Measurements from ENCODE around the gene RNF152.

The RNF152 gene

GRCh38 chr18:61893971-61894750, 1.4 kb upstream of the RNF152 start:
- peak; percentile 32 for DNase-seq

- DNase-seq = no peak
These were observed 633 bp upstream of the RNF152 start for GRCh38 chr18:61893309-61893970.

- DNase-seq = no peak
These were observed 913 bp downstream of the RNF152 start for GRCh38 chr18:61891894-61892293.

- DNase-seq = peak; percentile 87
These were observed 1.5 kb downstream of the RNF152 start for GRCh38 chr18:61891271-61891670.

- no peak for DNase-seq
These were observed 2.5 kb downstream of the RNF152 start for GRCh38 chr18:61890344-61890743.

- no peak for DNase-seq
These were observed 3.3 kb downstream of the RNF152 start for GRCh38 chr18:61889541-61889940.

GRCh38 chr18:61888622-61889021, 4.2 kb downstream of the RNF152 start:
- DNase-seq = no peak

- no peak for DNase-seq
These were observed 5.0 kb downstream of the RNF152 start for GRCh38 chr18:61887838-61888237.

GRCh38 chr18:61883547-61883946, 9.3 kb downstream of the RNF152 start:
- no peak for DNase-seq

GRCh38 chr18:61882296-61883004, 10.4 kb downstream of the RNF152 start:
- DNase-seq = no peak

- no peak for DNase-seq
These were observed 15.9 kb downstream of the RNF152 start for GRCh38 chr18:61876899-61877298.

- DNase-seq = no peak
These were observed 22.7 kb downstream of the RNF152 start for GRCh38 chr18:61870151-61870550.

GRCh38 chr18:61869636-61870035, 23.2 kb downstream of the RNF152 start:
- no peak for DNase-seq

GRCh38 chr18:61865466-61866175, 27.2 kb downstream of the RNF152 start:
- no peak for DNase-seq

- no peak for DNase-seq
These were observed 31.4 kb downstream of the RNF152 start for GRCh38 chr18:61861372-61861771.

GRCh38 chr18:61860302-61860701, 32.5 kb downstream of the RNF152 start:
- DNase-seq = no peak

- no peak for DNase-seq
These were observed 33.7 kb downstream of the RNF152 start for GRCh38 chr18:61859113-61859512.

- peak; percentile 26 for DNase-seq
These were observed 36.1 kb downstream of the RNF152 start for GRCh38 chr18:61856678-61857077.

GRCh38 chr18:61855449-61856378, 37.1 kb downstream of the RNF152 start:
- no peak for DNase-seq

GRCh38 chr18:61854578-61855448, 38.0 kb downstream of the RNF152 start:
- DNase-seq = no peak

- no peak for DNase-seq
These were observed 39.0 kb downstream of the RNF152 start for GRCh38 chr18:61853855-61854254.

Data from NCI-H748 treated with DMSO at 0.1 percent for 48 hours (cell line).